Right atrium auricular region (tissue), 2 donors: ENCODE results near the gene ITPR3. TPM values are rescaled to one million over a fixed set of nuclear protein-coding genes. Genes with fewer than 3 reads are reported as not detected.

Experiments
- DNase-seq: peaks from one replicate; pipeline ENCODE4 v3.0.0-alpha.2; 2019; ENCODE audit warnings: low spot score
- H3K27ac ChIP-seq, 2 donors: fragments of 200-600 bp; sonication (generic); 1 replicate in 1 of 2; 2 replicates in 1 of 2; pipeline ENCODE4 v1.5.1; 2016 to 2019
- H3K27me3 ChIP-seq, 2 donors: fragments of 200-600 bp; sonication (generic); one replicate each; pipeline versions ENCODE4 v1.5.1 to v1.6.0; 2017 to 2019
- H3K36me3 ChIP-seq: fragments of 200-600 bp; sonication (generic); one replicate; pipeline ENCODE4 v1.5.1; 2016
- H3K4me1 ChIP-seq, 2 donors: fragments of 200-600 bp; sonication (generic); one replicate each; pipeline versions ENCODE4 v1.5.1 to v1.6.0; 2017 to 2019
- H3K4me3 ChIP-seq, 2 donors: fragments of 200-600 bp; sonication (generic); 1 replicate in 1 of 2; 2 replicates in 1 of 2; pipeline ENCODE4 v1.5.1; 2017 to 2019; ENCODE audit warnings: mild to moderate bottlenecking in 1 of 2, moderate library complexity in 1 of 2
- H3K9me3 ChIP-seq, 2 donors: fragments of 200-600 bp; sonication (generic); one replicate each; pipeline ENCODE4 v1.5.1; 2019
- CTCF ChIP-seq, 2 donors: fragments of 200-600 bp; sonication (generic); IDR thresholded peaks; one replicate each; pipeline ENCODE4 v1.5.1; 2019; ENCODE audit warnings: antibody characterized with exemption in 2 of 2
- microRNA counts, 2 donors: library from miRNA; unstranded; fragments of <30 nt; microRNA quantifications; one replicate each; lab custom pipeline; 2016 to 2017
- microRNA-seq, 2 donors: library from miRNA; unstranded; fragments of <30 nt; microRNA quantifications; one replicate each; pipeline ENCODE4, GENCODE V29; 2016 to 2017; ENCODE audit warnings: borderline number of aligned reads in 2 of 2, borderline replicate concordance in 1 of 2
- total RNA-seq, 2 donors: library from RNA; depleted of rRNA; stranded (reverse); fragments of >200 nt; gene quantifications; one replicate each; pipeline ENCODE4 v1.1.0, GENCODE V29; 2016

The ITPR3 gene
- total RNA-seq, 2 donors from 2014 or later, result 6.2 to 17.7 TPM

GRCh38 chr6:33745548-33745947, 124.4 kb downstream of the ITPR3 start:
- Histone ChIP-seq H3K27ac (peak overlapping the region; percentile 86 to 94), H3K27me3 (no peaks in the 10 kb centered on the region), H3K4me1 (peaks cover 0 to 39% of the 10 kb centered on the region in 2 donors), H3K9me3 (no peaks in the 10 kb centered on the region), H3K36me3 (peaks cover 8% of the 10 kb centered on the region), H3K4me3 (peak overlapping the region; percentile 47 to 51)
- no peak for TF ChIP-seq CTCF (IDR thresholded peaks at IDR 0.05)
- no peak for DNase-seq

MicroRNA genes within 50 kb of the gene (microRNA counts, 767-probe panel; counts per million panel counts)
- 0 to 31.0 counts per million in 2 donors for microRNA hsa-miR-3934 (lab: Ali Mortazavi, UCI)

Small RNA genes within 50 kb of the gene (microRNA-seq; reads per million reads assigned to microRNA genes)
- 2.1 reads per million in 2 donors for gene MIR3934

Other genes starting within 250 kb of the ITPR3 start
- gene KIFC1, start 229.5 kb upstream of the ITPR3 start, total RNA-seq, result 1 to 10 TPM in 1 of 2 donors, under 1 TPM in 1; 0.59 to 1.6 TPM
- gene PHF1, start 210.3 kb upstream of the ITPR3 start, total RNA-seq, result 10 to 100 TPM; 51.8 to 69.8 TPM
- 100 to 1,000 TPM; 118 to 119 TPM for gene CUTA, start 203.2 kb upstream of the ITPR3 start, total RNA-seq
- 10 to 100 TPM in 1 of 2 donors, 1 to 10 TPM in 1; 3.6 to 10.1 TPM for gene SYNGAP1, start 201.3 kb upstream of the ITPR3 start, total RNA-seq
- gene ZBTB9, start 166.7 kb upstream of the ITPR3 start, total RNA-seq, result 1 to 10 TPM; 1.3 to 4.1 TPM
- 1 to 10 TPM; 6.5 to 8.6 TPM for gene BAK1, start 41.0 kb upstream of the ITPR3 start, total RNA-seq
- gene UQCC2, start 90.4 kb downstream of the ITPR3 start, total RNA-seq, result 100 to 1,000 TPM in 1 of 2 donors, 10 to 100 TPM in 1; 69.1 to 143 TPM
- 10 to 100 TPM; 17.3 to 29.9 TPM for gene IP6K3, start 125.6 kb downstream of the ITPR3 start, total RNA-seq
- gene LEMD2, start 167.8 kb downstream of the ITPR3 start, total RNA-seq, result 10 to 100 TPM; 25.9 to 28.1 TPM
- not detected for gene MLN, start 182.7 kb downstream of the ITPR3 start, total RNA-seq